K562 (cell line): ENCODE measurements around the gene SERPINE1. TPM values are rescaled to one million over a fixed set of nuclear protein-coding genes. Genes with fewer than 3 reads are reported as not detected.

Experiments used
- E2F3 ChIP-seq: fragments of 250-450 bp; sonication (Bioruptor Pico); IDR thresholded peaks from 2 replicates; pipeline ENCODE4 v1.4.0; 2020; ENCODE audit warnings: mild to moderate bottlenecking
- ERF ChIP-seq: fragments of 450-650 bp; formaldehyde crosslinking; IDR thresholded peaks from 2 replicates; pipeline ENCODE4 v1.4.0; 2020; ENCODE audit warnings: mild to moderate bottlenecking, mixed read lengths
- FIP1L1 ChIP-seq: fragments of 200-400 bp; formaldehyde crosslinking; IDR thresholded peaks from 2 replicates; pipeline ENCODE4 v1.6.1; 2018; ENCODE audit warnings: mild to moderate bottlenecking, low read depth, low read length; ENCODE audit not compliant: poor library complexity, severe bottlenecking
- GATA2 ChIP-seq: sonication (generic); formaldehyde crosslinking; IDR thresholded peaks from 2 replicates; pipeline ENCODE4 v1.4.0; 2020; ENCODE audit warnings: mild to moderate bottlenecking, missing genetic modification reagents
- NONO ChIP-seq, 2 experiments: fragments of 200-400 bp in 1 of 2; fragments of 450-650 bp in 1 of 2; formaldehyde crosslinking in 1 of 2; IDR thresholded peaks; 2 replicates each; pipeline ENCODE4 v1.6.1; 2017; ENCODE audit warnings: low read depth in 2 of 2, mild to moderate bottlenecking in 2 of 2, moderate library complexity in 2 of 2, low read length in 1 of 2
- RBFOX2 ChIP-seq: fragments of 200-400 bp; formaldehyde crosslinking; IDR thresholded peaks from 2 replicates; pipeline ENCODE4 v1.6.1; 2017; ENCODE audit warnings: low read depth, mild to moderate bottlenecking, low read length, moderate library complexity
- RBM14 ChIP-seq: fragments of 200-400 bp; formaldehyde crosslinking; IDR thresholded peaks from 2 replicates; pipeline ENCODE4 v1.6.1; 2018; ENCODE audit warnings: low read depth, mild to moderate bottlenecking, low read length, moderate library complexity, borderline replicate concordance; ENCODE audit not compliant: insufficient read depth
- RBM25 ChIP-seq: fragments of 200-400 bp; formaldehyde crosslinking; IDR thresholded peaks from 2 replicates; pipeline ENCODE4 v1.6.1; 2018; ENCODE audit warnings: low read length, low read depth, moderate library complexity; ENCODE audit not compliant: severe bottlenecking
- SOX6 ChIP-seq: fragments of 450-650 bp; IDR thresholded peaks from 2 replicates; pipeline ENCODE4 v1.6.1; 2014; ENCODE audit warnings: mild to moderate bottlenecking
- TRIM28 ChIP-seq: fragments of 450-650 bp; IDR thresholded peaks from 2 replicates; pipeline ENCODE4 v1.6.1; 2017
- ZBED1 ChIP-seq: IDR thresholded peaks from 2 replicates; pipeline ENCODE4 v1.6.1; 2014
- ZFPM2 ChIP-seq: fragments of 250-450 bp; sonication (Bioruptor Pico); IDR thresholded peaks from 2 replicates; pipeline ENCODE4 v1.5.1; 2022; ENCODE audit warnings: mild to moderate bottlenecking
- ZNF586 ChIP-seq: fragments of 450-650 bp; formaldehyde crosslinking; conservative IDR thresholded peaks from 2 replicates; pipeline ENCODE4 v1.4.0; 2020; ENCODE audit warnings: mild to moderate bottlenecking, moderate library complexity
- polyA plus RNA-seq, 8 experiments: library from polyadenylated mRNA; depleted of rRNA in 4 of 8; stranded (reverse) in 5 of 8; unstranded in 3 of 8; fragments of >200 nt; fragmentation: Nextera tagmentation in 2 of 8; fragmentation: Illumina TruSeq in 1 of 8; extraction: Ambion mirVana in 2 of 8; extraction: Trizol in 1 of 8; gene quantifications; 2 replicates each; pipeline versions ENCODE4 v1.2.1 to v1.2.3, GENCODE V29; 2011 to 2014; ENCODE audit warnings: inconsistent platforms in 1 of 8, missing spikeins in 1 of 8
- total RNA-seq, 7 experiments: library from RNA; depleted of rRNA in 6 of 7; stranded (reverse); fragments of >200 nt in 6 of 7; fragmentation: Illumina TruSeq in 2 of 7; extraction: Trizol in 2 of 7; gene quantifications; 2 replicates each; pipeline versions ENCODE4 v1.2.1 to v1.2.3, GENCODE V29; 2011 to 2021; ENCODE audit warnings: low replicate concordance in 1 of 7
- TF ChIP-seq, protein P1 (sequence below): fragments of 200-600 bp; sonication (generic); IDR thresholded peaks from one replicate; pipeline ENCODE4 v1.6.1; 2012; ENCODE audit warnings: mild to moderate bottlenecking, low read depth, low read length, inconsistent platforms
- TF ChIP-seq, protein P2 (sequence below), 2 experiments: fragments of 450-650 bp in 1 of 2; sonication (generic) in 1 of 2; formaldehyde crosslinking in 1 of 2; IDR thresholded peaks in 1 of 2; conservative IDR thresholded peaks in 1 of 2; 2 replicates each; pipeline versions ENCODE4 v1.6.1 to v1.8.1; 2016 to 2023; ENCODE audit warnings: mild to moderate bottlenecking in 2 of 2, moderate library complexity in 2 of 2, inconsistent platforms in 1 of 2, missing genetic modification reagents in 1 of 2

The SERPINE1 gene
- total and polyA plus RNA-seq, 9 of the 15 experiments (the other 6 are each of a cell fraction or from before 2014, with no cell fraction given) = 0.22 to 4.8 (median 0.91) TPM

DNA sequence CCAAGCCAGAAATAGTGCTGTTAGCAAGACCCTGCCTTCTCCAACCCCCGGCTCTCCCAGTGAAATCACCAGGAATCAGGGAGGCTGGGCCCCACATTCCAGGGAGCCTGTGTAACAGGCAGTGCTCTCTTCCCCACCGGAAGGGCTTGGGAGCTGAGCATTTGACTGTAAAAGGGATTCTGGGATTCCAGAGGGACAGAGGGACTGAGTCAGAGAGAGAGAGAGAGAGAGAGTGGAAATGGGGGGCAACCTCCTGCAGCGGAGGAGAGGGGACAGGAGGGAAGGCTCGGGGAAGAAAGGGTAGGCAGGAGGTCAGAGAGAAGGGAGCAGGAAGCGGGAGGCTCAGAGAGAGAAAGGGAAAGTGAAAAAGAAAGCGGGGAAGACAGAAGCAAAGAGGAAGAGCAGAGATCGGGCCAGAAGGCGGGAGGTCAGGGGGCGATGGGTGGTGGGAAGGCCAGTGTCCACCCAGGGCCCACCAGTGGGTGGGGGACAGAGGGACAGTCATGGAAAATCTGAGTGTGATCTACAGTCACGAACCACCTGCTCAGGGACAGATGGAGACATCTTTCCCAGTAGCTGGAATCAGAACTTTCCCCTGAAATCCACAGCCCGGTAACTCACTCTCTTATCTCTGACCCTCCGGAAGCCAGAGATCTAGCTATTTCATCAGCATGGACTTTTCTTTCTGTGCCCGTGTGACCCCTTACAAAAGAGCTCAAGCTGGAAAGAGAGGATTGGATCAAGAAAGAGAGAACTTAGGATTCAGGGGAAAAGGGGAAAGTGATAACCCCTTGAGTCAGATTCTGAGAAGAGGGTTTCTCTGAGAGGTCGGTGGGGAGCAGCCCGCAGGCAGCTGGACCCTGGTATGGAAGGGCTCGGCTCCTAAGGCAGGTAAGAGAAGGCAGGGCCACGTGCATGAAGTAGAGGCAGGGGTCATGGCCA lies 4.6 kb upstream of the SERPINE1 start (continued):
- TF ChIP-seq, protein P1, sequence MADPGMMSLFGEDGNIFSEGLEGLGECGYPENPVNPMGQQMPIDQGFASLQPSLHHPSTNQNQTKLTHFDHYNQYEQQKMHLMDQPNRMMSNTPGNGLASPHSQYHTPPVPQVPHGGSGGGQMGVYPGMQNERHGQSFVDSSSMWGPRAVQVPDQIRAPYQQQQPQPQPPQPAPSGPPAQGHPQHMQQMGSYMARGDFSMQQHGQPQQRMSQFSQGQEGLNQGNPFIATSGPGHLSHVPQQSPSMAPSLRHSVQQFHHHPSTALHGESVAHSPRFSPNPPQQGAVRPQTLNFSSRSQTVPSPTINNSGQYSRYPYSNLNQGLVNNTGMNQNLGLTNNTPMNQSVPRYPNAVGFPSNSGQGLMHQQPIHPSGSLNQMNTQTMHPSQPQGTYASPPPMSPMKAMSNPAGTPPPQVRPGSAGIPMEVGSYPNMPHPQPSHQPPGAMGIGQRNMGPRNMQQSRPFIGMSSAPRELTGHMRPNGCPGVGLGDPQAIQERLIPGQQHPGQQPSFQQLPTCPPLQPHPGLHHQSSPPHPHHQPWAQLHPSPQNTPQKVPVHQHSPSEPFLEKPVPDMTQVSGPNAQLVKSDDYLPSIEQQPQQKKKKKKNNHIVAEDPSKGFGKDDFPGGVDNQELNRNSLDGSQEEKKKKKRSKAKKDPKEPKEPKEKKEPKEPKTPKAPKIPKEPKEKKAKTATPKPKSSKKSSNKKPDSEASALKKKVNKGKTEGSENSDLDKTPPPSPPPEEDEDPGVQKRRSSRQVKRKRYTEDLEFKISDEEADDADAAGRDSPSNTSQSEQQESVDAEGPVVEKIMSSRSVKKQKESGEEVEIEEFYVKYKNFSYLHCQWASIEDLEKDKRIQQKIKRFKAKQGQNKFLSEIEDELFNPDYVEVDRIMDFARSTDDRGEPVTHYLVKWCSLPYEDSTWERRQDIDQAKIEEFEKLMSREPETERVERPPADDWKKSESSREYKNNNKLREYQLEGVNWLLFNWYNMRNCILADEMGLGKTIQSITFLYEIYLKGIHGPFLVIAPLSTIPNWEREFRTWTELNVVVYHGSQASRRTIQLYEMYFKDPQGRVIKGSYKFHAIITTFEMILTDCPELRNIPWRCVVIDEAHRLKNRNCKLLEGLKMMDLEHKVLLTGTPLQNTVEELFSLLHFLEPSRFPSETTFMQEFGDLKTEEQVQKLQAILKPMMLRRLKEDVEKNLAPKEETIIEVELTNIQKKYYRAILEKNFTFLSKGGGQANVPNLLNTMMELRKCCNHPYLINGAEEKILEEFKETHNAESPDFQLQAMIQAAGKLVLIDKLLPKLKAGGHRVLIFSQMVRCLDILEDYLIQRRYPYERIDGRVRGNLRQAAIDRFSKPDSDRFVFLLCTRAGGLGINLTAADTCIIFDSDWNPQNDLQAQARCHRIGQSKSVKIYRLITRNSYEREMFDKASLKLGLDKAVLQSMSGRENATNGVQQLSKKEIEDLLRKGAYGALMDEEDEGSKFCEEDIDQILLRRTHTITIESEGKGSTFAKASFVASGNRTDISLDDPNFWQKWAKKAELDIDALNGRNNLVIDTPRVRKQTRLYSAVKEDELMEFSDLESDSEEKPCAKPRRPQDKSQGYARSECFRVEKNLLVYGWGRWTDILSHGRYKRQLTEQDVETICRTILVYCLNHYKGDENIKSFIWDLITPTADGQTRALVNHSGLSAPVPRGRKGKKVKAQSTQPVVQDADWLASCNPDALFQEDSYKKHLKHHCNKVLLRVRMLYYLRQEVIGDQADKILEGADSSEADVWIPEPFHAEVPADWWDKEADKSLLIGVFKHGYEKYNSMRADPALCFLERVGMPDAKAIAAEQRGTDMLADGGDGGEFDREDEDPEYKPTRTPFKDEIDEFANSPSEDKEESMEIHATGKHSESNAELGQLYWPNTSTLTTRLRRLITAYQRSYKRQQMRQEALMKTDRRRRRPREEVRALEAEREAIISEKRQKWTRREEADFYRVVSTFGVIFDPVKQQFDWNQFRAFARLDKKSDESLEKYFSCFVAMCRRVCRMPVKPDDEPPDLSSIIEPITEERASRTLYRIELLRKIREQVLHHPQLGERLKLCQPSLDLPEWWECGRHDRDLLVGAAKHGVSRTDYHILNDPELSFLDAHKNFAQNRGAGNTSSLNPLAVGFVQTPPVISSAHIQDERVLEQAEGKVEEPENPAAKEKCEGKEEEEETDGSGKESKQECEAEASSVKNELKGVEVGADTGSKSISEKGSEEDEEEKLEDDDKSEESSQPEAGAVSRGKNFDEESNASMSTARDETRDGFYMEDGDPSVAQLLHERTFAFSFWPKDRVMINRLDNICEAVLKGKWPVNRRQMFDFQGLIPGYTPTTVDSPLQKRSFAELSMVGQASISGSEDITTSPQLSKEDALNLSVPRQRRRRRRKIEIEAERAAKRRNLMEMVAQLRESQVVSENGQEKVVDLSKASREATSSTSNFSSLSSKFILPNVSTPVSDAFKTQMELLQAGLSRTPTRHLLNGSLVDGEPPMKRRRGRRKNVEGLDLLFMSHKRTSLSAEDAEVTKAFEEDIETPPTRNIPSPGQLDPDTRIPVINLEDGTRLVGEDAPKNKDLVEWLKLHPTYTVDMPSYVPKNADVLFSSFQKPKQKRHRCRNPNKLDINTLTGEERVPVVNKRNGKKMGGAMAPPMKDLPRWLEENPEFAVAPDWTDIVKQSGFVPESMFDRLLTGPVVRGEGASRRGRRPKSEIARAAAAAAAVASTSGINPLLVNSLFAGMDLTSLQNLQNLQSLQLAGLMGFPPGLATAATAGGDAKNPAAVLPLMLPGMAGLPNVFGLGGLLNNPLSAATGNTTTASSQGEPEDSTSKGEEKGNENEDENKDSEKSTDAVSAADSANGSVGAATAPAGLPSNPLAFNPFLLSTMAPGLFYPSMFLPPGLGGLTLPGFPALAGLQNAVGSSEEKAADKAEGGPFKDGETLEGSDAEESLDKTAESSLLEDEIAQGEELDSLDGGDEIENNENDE = no peak
- TF ChIP-seq RBM14 (no peak), ZBED1 (no peak), ERF (CRISPR knock-in tag) (no peak), RBM25 (no peak), GATA2 (CRISPR knock-in tag) (no peak; the same call in 1 of the 2 replicates), ZNF586 (CRISPR knock-in tag) (no peak), TRIM28 (no peak), ZFPM2 (CRISPR knock-in tag) (no peak), NONO (IDR thresholded peaks at IDR 0.05; ENCODE audit: low read depth in 2 of 2, low read length in 1 of 2) (no peak), RBFOX2 (no peak), SOX6 (peak; percentile 41; the same call in 1 of the 2 replicates), FIP1L1 (no peak), E2F3 (CRISPR knock-in tag) (no peak)
- TF ChIP-seq, protein P2, sequence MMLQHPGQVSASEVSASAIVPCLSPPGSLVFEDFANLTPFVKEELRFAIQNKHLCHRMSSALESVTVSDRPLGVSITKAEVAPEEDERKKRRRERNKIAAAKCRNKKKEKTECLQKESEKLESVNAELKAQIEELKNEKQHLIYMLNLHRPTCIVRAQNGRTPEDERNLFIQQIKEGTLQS (IDR thresholded peaks at IDR 0.05) = peak; percentile 85; the same call in 1 of the 2 replicates
- TF ChIP-seq, protein P2 (CRISPR knock-in tag; conservative IDR thresholded peaks at IDR 0.05) = no peak
